ENCODE measurements around the gene SLC35G6.

DNA sequence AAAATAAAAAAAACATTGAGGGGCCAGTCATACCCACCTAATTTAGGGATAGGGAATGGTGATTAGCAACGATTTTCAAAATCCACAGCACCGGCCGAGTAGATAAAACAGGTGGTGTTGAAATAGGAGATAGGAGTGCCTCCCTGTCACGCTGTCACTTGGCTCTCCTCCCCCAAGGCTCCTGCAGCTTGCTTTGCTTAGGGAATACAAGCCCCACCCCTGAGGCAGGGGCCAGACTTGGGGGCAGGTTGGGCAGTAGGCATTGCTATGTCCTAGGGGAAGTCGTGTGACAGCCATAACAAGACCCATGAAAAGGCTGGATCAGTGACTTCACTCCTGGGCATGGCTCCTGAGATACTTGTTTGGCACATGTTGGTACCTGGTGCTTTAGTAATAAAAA, 28.7 kb downstream of the SLC35G6 start:
- no peak for TF ChIP-seq SREBF2 (IDR thresholded peaks at IDR 0.05)
- no peak for TF ChIP-seq GATA3 (IDR thresholded peaks at IDR 0.05; ENCODE audit: borderline replicate concordance)
- no peak for TF ChIP-seq CTCF (IDR thresholded peaks at IDR 0.05)
- TF ChIP-seq TP53 (CRISPR knock-in tag; IDR thresholded peaks at IDR 0.05), result no peak
- TF ChIP-seq, protein P1, sequence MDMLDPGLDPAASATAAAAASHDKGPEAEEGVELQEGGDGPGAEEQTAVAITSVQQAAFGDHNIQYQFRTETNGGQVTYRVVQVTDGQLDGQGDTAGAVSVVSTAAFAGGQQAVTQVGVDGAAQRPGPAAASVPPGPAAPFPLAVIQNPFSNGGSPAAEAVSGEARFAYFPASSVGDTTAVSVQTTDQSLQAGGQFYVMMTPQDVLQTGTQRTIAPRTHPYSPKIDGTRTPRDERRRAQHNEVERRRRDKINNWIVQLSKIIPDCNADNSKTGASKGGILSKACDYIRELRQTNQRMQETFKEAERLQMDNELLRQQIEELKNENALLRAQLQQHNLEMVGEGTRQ (IDR thresholded peaks at IDR 0.05), result no peak
- TF ChIP-seq MYC (IDR thresholded peaks at IDR 0.05; ENCODE audit: borderline replicate concordance, low read length), result no peak
- no peak for TF ChIP-seq JUNB (IDR thresholded peaks at IDR 0.05)

Data from A549 (cell line).